Neural progenitor cell (in vitro differentiated cells): ENCODE measurements around the gene FIGLA.
"Not testable (repeated sequence)": the region's sequence is repeated elsewhere in the genome, so short reads cannot be mapped to it uniquely, and the experiment has no call there.

ENCODE experiments used
- CTCF ChIP-seq: fragments of 200-600 bp; sonication (generic); IDR thresholded peaks from 2 replicates; pipeline ENCODE4 v1.5.1; 2017; ENCODE audit warnings: antibody characterized with exemption, mild to moderate bottlenecking
- EZH2phosphoT487 ChIP-seq: fragments of 200-600 bp; sonication (generic); IDR thresholded peaks from 2 replicates; pipeline ENCODE4 v1.6.1; 2017; ENCODE audit warnings: antibody characterized with exemption

GRCh38 chr2:70739492-70739891, 51.0 kb downstream of the FIGLA start:
- not testable (repeated sequence) for TF ChIP-seq CTCF, EZH2phosphoT487
